ENCODE data around the gene RPN2. TPM values are rescaled to one million over a fixed set of nuclear protein-coding genes. Genes with fewer than 3 reads are reported as not detected.

Gene RPN2
- total RNA-seq, 1 donor from 2014 or later: 185 TPM

DNA sequence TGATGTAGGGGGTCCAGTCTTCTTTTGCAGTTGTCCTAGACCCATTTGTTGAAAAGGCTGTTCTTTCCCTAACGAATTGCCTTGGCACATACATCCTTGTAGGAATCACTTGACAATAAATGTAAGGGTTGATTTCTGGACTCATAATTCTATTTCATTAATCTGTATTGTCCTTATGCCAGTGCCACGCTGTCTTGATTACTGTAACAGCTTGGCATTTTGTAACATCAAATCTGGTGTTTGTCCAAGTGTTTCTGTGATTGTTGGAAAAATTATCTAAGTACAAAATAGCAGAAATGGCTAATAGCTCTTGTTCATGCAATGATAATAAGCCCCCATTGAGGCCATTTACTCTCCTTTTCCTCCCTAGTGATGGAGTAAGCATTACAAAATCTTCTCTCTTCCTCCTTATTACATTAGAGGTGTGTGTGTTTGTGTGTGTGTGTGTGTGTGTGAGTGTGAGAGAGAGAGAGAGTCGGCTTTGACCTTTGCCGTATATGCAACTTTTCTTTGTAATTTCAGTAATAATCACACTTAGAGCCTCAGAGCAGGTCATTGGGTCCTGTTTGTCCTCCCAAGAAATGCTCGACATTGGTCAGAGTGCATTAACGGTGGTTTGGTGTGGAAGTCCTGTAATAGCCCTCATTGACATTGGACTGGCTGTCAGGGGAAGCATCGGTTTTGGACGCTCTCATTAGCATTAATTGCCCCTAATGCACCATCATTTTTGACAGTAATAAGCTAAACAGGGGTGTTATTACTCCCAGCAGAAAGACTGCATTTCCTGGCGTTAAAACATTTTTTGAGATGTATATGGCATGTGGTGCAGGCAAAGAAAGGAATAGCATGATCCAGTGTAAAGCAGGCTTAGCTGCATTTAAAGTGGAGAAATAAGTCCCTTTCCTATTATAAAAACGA is 40.9 kb downstream of the RPN2 start:
- no peak overlapping the region for H3K4me3 ChIP-seq
- H3K9me3 ChIP-seq: no peaks in the 10 kb centered on the region
- no peak overlapping the region for H3K27ac ChIP-seq
- intact Hi-C loops (cut with DNase I): no loop called here
- no peak for ATAC-seq
- no peaks in the 10 kb centered on the region for H3K27me3 ChIP-seq
- TF ChIP-seq, protein P1, sequence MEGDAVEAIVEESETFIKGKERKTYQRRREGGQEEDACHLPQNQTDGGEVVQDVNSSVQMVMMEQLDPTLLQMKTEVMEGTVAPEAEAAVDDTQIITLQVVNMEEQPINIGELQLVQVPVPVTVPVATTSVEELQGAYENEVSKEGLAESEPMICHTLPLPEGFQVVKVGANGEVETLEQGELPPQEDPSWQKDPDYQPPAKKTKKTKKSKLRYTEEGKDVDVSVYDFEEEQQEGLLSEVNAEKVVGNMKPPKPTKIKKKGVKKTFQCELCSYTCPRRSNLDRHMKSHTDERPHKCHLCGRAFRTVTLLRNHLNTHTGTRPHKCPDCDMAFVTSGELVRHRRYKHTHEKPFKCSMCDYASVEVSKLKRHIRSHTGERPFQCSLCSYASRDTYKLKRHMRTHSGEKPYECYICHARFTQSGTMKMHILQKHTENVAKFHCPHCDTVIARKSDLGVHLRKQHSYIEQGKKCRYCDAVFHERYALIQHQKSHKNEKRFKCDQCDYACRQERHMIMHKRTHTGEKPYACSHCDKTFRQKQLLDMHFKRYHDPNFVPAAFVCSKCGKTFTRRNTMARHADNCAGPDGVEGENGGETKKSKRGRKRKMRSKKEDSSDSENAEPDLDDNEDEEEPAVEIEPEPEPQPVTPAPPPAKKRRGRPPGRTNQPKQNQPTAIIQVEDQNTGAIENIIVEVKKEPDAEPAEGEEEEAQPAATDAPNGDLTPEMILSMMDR (IDR thresholded peaks at IDR 0.05): no peak
- no peaks in the 10 kb centered on the region for H3K4me1 ChIP-seq
- peaks cover 85% of the 10 kb centered on the region for H3K36me3 ChIP-seq
- no peak for DNase-seq

DNA sequence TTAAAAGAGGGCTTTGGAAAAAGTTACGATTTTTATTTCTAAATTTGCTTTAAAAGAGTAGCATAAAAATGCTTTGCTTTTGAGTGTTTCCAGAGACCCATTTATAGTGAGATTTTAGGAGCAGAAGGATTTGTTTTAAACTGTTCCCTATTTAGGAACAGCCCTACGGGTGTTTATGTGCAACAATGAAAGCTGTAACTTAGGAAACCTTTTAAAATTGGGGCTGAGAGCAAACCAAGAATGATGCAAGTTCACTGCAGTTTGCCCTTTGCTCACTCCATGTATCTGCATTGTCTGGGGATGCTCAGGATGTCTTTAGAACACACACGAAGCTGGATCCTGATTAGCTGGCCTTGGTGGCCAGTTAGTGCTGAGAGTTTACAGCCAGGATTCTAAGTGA is 41.6 kb downstream of the RPN2 start:
- peaks cover 85% of the 10 kb centered on the region for H3K36me3 ChIP-seq
- H3K27ac ChIP-seq: no peak overlapping the region
- DNase-seq: no peak
- no peak overlapping the region for H3K4me3 ChIP-seq
- ATAC-seq: peak; percentile 25
- no peaks in the 10 kb centered on the region for H3K9me3 ChIP-seq
- TF ChIP-seq, protein P1 (IDR thresholded peaks at IDR 0.05): no peak
- intact Hi-C loops (cut with DNase I): no loop called here
- H3K4me1 ChIP-seq: no peaks in the 10 kb centered on the region
- H3K27me3 ChIP-seq: no peaks in the 10 kb centered on the region

DNA sequence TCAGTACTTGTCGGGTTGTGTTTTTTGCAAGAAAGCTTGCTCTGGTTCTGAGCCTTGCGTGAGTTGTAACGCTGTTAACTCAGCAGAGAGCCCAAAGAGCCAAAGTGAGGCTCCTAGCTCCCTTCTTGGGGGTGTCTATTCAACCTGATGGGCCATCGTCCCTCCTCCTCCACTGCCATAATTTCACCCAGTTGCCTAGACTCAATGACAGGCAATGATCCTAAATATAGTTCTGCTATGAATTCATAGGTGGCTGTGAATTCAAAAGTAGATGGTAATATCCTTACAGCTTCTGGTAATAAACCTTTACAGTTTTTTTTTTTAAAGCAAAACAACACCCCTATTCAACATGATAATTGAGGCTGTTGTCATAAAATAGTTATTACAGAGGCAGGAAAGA is 43.0 kb downstream of the RPN2 start:
- DNase-seq (no peak), ATAC-seq (no peak)
- TF ChIP-seq, protein P1 (IDR thresholded peaks at IDR 0.05): no peak
- no peak overlapping the region for H3K27ac ChIP-seq
- no peaks in the 10 kb centered on the region for H3K9me3 ChIP-seq
- intact Hi-C loops (cut with DNase I): no loop called here
- peaks cover 85% of the 10 kb centered on the region for H3K36me3 ChIP-seq
- peaks cover 2% of the 10 kb centered on the region for H3K4me1 ChIP-seq
- H3K27me3 ChIP-seq: no peaks in the 10 kb centered on the region
- H3K4me3 ChIP-seq: no peak overlapping the region

DNA sequence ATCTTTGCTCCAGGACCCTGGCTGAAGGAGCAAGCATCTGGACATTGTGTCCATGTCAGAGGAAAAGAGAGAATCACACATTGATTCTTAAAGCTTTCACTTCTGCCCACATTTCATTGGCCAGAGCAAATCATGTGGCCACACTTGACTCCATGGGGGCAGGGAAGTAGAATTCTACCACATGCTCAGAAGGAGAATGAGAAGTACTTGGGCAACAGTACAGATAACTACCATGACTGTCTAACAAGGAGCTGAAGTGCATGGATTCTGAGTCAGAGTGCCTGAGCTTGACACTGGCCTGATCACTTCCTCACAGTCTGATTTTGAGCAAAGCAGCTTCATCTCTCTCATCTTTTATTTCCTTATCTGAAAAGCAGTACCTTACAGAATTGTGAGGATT is 43.9 kb downstream of the RPN2 start:
- DNase-seq: no peak
- Histone ChIP-seq H3K4me1 (peaks cover 4% of the 10 kb centered on the region), H3K27me3 (no peaks in the 10 kb centered on the region), H3K27ac (no peak overlapping the region), H3K4me3 (no peak overlapping the region), H3K36me3 (peaks cover 85% of the 10 kb centered on the region), H3K9me3 (no peaks in the 10 kb centered on the region)
- intact Hi-C loops (cut with DNase I): no loop called here
- ATAC-seq: peak; percentile 97
- TF ChIP-seq, protein P1 (IDR thresholded peaks at IDR 0.05): no peak

DNA sequence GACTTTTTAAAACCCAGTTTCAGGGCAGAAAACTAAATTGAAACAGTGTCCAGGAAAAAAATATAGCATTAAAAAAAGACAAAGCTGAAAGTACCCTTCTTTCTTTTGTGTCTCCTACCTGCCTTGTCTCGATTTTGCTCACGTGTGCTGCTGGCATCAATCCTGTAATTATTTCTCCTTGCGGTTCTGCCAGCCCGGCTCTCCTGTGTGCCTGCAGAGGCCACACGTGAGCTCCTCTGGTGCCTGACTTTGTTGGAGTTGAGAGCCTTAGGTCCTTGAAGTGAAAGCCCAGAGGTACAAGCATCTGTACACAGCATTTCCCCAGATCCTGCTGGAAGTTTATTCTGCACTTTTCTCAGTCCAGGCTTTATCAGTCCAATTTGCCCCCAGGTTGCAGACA is 46.0 kb downstream of the RPN2 start:
- DNase-seq (no peak), ATAC-seq (no peak)
- peaks cover 4% of the 10 kb centered on the region for H3K4me1 ChIP-seq
- no peak overlapping the region for H3K4me3 ChIP-seq
- intact Hi-C loops (cut with DNase I): no loop called here
- peaks cover 93% of the 10 kb centered on the region for H3K36me3 ChIP-seq
- no peaks in the 10 kb centered on the region for H3K9me3 ChIP-seq
- H3K27ac ChIP-seq: no peak overlapping the region
- TF ChIP-seq, protein P1 (IDR thresholded peaks at IDR 0.05): no peak
- no peaks in the 10 kb centered on the region for H3K27me3 ChIP-seq
